Lower leg skin (tissue), 3 donors: ENCODE data around the gene POLR3A.

Source experiments
- CTCF ChIP-seq, 3 donors: fragments of 450-650 bp; IDR thresholded peaks; one replicate each; pipeline ENCODE4 v1.5.1; 2016; ENCODE audit warnings: antibody characterized with exemption in 3 of 3, mild to moderate bottlenecking in 3 of 3, moderate library complexity in 2 of 3
- POLR2A ChIP-seq, 2 donors: fragments of 450-650 bp; IDR thresholded peaks; one replicate each; pipeline ENCODE4 v1.6.1; 2016 to 2017; ENCODE audit warnings: antibody characterized with exemption in 2 of 2, mild to moderate bottlenecking in 1 of 2, moderate library complexity in 1 of 2

- no peak for TF ChIP-seq CTCF (IDR thresholded peaks at IDR 0.05)
- no peak for TF ChIP-seq POLR2A (IDR thresholded peaks at IDR 0.05)
Measured at GRCh38 chr10:78062296-78062695, 33.0 kb upstream of the POLR3A start.
